ENCODE data around the gene BEGAIN.

DNA sequence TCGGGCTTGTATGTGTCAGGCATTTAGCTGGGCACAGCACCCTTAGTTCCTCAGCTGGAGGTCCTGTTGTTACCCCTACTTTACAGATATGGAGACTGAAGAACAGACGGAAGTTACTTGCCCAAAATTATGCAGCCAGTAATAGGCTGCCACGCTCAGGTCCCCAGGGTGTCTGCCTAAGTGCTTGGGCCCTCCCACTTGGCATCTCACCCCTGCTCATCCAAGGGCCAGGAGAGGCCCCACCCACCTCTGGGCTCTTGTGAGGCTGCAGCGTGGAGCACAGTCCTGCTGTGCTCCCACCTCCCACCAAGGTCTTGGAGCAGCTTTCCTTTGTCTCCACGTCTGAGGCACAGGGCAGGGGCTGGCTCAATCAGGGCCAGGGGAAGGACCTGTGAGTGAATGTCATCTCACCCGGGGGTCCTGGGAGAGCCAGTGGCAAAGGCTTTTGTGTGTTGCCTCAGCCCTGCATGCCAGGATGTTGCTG, 64.6 kb downstream of the BEGAIN start:
- TF ChIP-seq CTCF (IDR thresholded peaks at IDR 0.05) (no peak), POLR2A (IDR thresholded peaks at IDR 0.05) (no peak)
